HCT116 (cell line): ENCODE measurements around the gene FSIP1.

Experiments used
- CBX3 ChIP-seq: IDR thresholded peaks from 2 replicates; pipeline ENCODE4 v1.6.1; 2012; ENCODE audit warnings: low read depth
- CTCF ChIP-seq, 3 experiments: fragments of 200-600 bp in 1 of 3; sonication (generic) in 1 of 3; IDR thresholded peaks in 2 of 3; conservative IDR thresholded peaks in 1 of 3; 2 replicates each; pipeline ENCODE4 v1.5.1; 2012 to 2017; ENCODE audit warnings: low read depth in 2 of 3, low read length in 2 of 3, antibody characterized with exemption in 1 of 3, borderline replicate concordance in 1 of 3, control low read depth in 1 of 3, mild to moderate bottlenecking in 1 of 3, mixed read lengths in 1 of 3, mixed run types in 1 of 3, moderate library complexity in 1 of 3; ENCODE audit not compliant: insufficient read depth in 1 of 3

GRCh38 chr15:39554746-39555387, 227.8 kb downstream of the FSIP1 start:
- TF ChIP-seq CTCF (IDR thresholded peaks at IDR 0.05 in 2 of 3, conservative IDR thresholded peaks at IDR 0.05 in 1 of 3; ENCODE audit: borderline replicate concordance in 1 of 3, insufficient read depth in 1 of 3, low read depth in 2 of 3, low read length in 2 of 3): no peak
- no peak for TF ChIP-seq CBX3
